Neural progenitor cell (in vitro differentiated cells): Measurements from ENCODE around the gene CRISPLD2. TPM values are rescaled to one million over a fixed set of nuclear protein-coding genes. Genes with fewer than 3 reads are reported as not detected.

Experiments used
- DNase-seq: peaks from one replicate; pipeline ENCODE4 v3.0.0-alpha.2; 2016; ENCODE audit warnings: low spot score
- H2AFZ ChIP-seq: fragments of 200-600 bp; sonication (generic); replicated peaks from 2 replicates; pipeline ENCODE4 v1.6.1; 2016; ENCODE audit warnings: antibody characterized with exemption
- H3F3A ChIP-seq: fragments of 200-600 bp; sonication (generic); 2 replicates; pipeline ENCODE4 v1.6.1; 2016; ENCODE audit warnings: antibody characterized with exemption, low read depth
- H3K27ac ChIP-seq: fragments of 200-600 bp; sonication (generic); 2 replicates; pipeline ENCODE4 v1.5.1; 2016; ENCODE audit warnings: mild to moderate bottlenecking
- H3K27me3 ChIP-seq: fragments of 200-600 bp; sonication (generic); 2 replicates; pipeline ENCODE4 v1.6.1; 2016; ENCODE audit warnings: mild to moderate bottlenecking, moderate library complexity
- H3K36me3 ChIP-seq: fragments of 200-600 bp; sonication (generic); 2 replicates; pipeline ENCODE4 v1.5.1; 2016
- H3K4me1 ChIP-seq: fragments of 200-600 bp; sonication (generic); 2 replicates; pipeline ENCODE4 v1.6.1; 2016; ENCODE audit warnings: mixed run types
- H3K4me2 ChIP-seq: fragments of 200-600 bp; sonication (generic); 2 replicates; pipeline ENCODE4 v1.6.1; 2016
- H3K4me3 ChIP-seq: fragments of 200-600 bp; sonication (generic); 2 replicates; pipeline ENCODE4 v1.5.1; 2016
- H3K79me2 ChIP-seq: fragments of 200-600 bp; sonication (generic); 2 replicates; pipeline ENCODE4 v1.6.1; 2016; ENCODE audit warnings: low read depth
- H3K9ac ChIP-seq: fragments of 200-600 bp; sonication (generic); 2 replicates; pipeline ENCODE4 v1.6.1; 2016
- H3K9me3 ChIP-seq: fragments of 200-600 bp; sonication (generic); 2 replicates; pipeline ENCODE4 v1.5.1; 2016; ENCODE audit warnings: low read depth
- H4K20me1 ChIP-seq: fragments of 200-600 bp; sonication (generic); 2 replicates; pipeline ENCODE4 v1.6.1; 2016; ENCODE audit warnings: low read depth
- H3K27ac Mint-ChIP-seq: 3 replicates; pipeline ENCODE4 v1.8.0; 2021; ENCODE audit warnings: mixed read lengths
- H3K27me3 Mint-ChIP-seq: 2 replicates; pipeline ENCODE4 v1.8.0; 2022; ENCODE audit warnings: low read depth, mild to moderate bottlenecking, inconsistent platforms, moderate library complexity, mixed read lengths; ENCODE audit not compliant: insufficient read depth
- H3K36me3 Mint-ChIP-seq: 3 replicates; pipeline ENCODE4 v1.8.0; 2021; ENCODE audit warnings: mixed read lengths
- H3K4me1 Mint-ChIP-seq: 3 replicates; pipeline ENCODE4 v1.8.0; 2021; ENCODE audit warnings: mixed read lengths
- H3K4me3 Mint-ChIP-seq: 3 replicates; pipeline ENCODE4 v1.8.0; 2021; ENCODE audit warnings: mild to moderate bottlenecking, moderate library complexity, mixed read lengths
- H3K9me3 Mint-ChIP-seq: 3 replicates; pipeline ENCODE4 v1.8.0; 2020; ENCODE audit warnings: mixed read lengths
- CTCF ChIP-seq: fragments of 200-600 bp; sonication (generic); IDR thresholded peaks from 2 replicates; pipeline ENCODE4 v1.5.1; 2017; ENCODE audit warnings: antibody characterized with exemption, mild to moderate bottlenecking
- EZH2 ChIP-seq: fragments of 200-600 bp; sonication (generic); IDR thresholded peaks from 2 replicates; pipeline ENCODE4 v1.6.1; 2017; ENCODE audit warnings: antibody characterized with exemption, mild to moderate bottlenecking, moderate library complexity
- EZH2phosphoT487 ChIP-seq: fragments of 200-600 bp; sonication (generic); IDR thresholded peaks from 2 replicates; pipeline ENCODE4 v1.6.1; 2017; ENCODE audit warnings: antibody characterized with exemption
- total RNA-seq: library from RNA; depleted of rRNA; stranded (reverse); fragments of >200 nt; gene quantifications from 2 replicates; pipeline ENCODE4 v1.2.3, GENCODE V29; 2015; ENCODE audit warnings: low replicate concordance

CRISPLD2 gene
- total RNA-seq, 1 donor from 2014 or later: 0.11 TPM

DNA sequence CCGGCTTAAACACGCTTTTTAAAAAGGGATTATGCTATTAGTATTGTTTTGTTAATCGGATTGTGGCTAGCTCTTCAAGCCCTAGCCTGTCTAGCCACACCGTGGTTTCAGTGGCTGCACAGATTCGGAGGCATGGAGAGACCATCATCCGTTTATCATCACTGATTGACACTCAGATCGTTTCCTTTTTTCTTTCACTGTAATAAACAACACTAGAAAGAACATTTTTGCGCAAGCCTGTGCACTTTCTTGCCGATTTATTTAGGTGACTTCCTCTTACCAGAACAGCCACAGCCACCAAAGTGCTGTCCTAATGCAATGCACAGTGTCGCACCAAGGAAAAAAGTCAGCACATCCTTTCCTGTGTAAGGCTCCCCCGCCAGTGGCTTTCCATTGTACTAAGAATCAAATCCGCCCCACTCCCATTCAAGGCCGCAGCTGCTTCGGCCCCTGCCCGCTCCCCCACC is 78.2 kb downstream of the CRISPLD2 start:
- no peak overlapping the region for H3K27ac ChIP-seq
- no peak for DNase-seq
- no peak overlapping the region for H2AFZ ChIP-seq
- H3K36me3 ChIP-seq: no peaks in the 10 kb centered on the region
- Mint-ChIP-seq H3K4me1 (peaks cover 8% of the 10 kb centered on the region), H3K36me3 (peaks cover 2% of the 10 kb centered on the region), H3K27ac (no peak overlapping the region), H3K9me3 (peaks cover 5% of the 10 kb centered on the region), H3K27me3 (peaks cover 7% of the 10 kb centered on the region), H3K4me3 (no peak overlapping the region)
- no peak for TF ChIP-seq EZH2
- TF ChIP-seq CTCF: no peak
- H3K79me2 ChIP-seq: no peaks in the 10 kb centered on the region
- no peaks in the 10 kb centered on the region for H3K4me1 ChIP-seq
- no peaks in the 10 kb centered on the region for H3F3A ChIP-seq
- H3K9ac ChIP-seq: no peak overlapping the region
- no peaks in the 10 kb centered on the region for H3K27me3 ChIP-seq
- no peak overlapping the region for H3K4me2 ChIP-seq
- no peak overlapping the region for H3K4me3 ChIP-seq
- H3K9me3 ChIP-seq: no peaks in the 10 kb centered on the region
- no peaks in the 10 kb centered on the region for H4K20me1 ChIP-seq

DNA sequence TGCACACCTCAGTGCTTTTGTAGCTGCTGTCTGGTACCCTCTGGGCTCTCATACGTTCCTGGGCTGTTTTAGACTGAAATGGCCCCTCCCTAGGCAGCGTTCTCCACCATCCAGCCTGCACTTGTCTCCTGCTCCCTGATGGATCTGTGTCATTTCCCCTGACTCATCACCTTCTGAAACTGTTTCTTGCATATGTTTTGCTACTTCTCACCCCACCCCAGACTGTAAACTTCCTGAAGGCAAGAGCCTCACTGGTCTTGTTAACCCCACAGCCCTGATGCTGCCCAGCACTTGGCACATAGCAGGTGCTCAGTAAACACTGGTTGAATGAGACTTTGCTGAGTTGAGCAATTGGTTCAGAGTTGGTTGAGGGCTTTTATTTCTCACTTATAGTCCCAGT is 78.7 kb downstream of the CRISPLD2 start:
- peaks cover 7% of the 10 kb centered on the region for H3K27me3 Mint-ChIP-seq
- no peak overlapping the region for H3K27ac Mint-ChIP-seq
- H3K9me3 ChIP-seq: no peaks in the 10 kb centered on the region

DNA sequence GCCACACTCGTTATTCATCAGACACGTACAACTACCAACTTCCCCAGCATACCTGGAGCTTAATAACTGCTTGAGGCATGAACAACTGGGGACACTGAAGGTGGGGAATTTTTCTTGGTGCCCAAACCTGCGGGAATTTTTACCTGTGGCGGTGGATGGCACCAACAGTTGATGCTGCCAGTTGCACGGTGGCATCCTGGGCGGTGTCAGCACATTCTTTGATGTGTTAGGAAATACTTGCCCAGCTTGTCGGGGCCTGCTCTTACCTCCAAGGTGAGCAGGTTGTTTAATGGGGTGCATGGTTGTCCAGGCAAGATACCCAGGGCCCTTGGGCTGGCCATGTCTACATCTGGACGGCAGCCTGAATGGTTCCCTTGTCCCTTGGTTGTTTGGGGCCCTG is 79.6 kb downstream of the CRISPLD2 start:
- Histone ChIP-seq H3K36me3 (no peaks in the 10 kb centered on the region), H3K9ac (no peak overlapping the region), H3K4me1 (no peaks in the 10 kb centered on the region), H3K79me2 (no peaks in the 10 kb centered on the region), H3F3A (no peaks in the 10 kb centered on the region), H4K20me1 (no peaks in the 10 kb centered on the region), H3K27me3 (no peaks in the 10 kb centered on the region), H3K4me3 (no peak overlapping the region), H3K4me2 (no peak overlapping the region), H3K9me3 (no peaks in the 10 kb centered on the region), H2AFZ (no peak overlapping the region), H3K27ac (no peak overlapping the region)
- Mint-ChIP-seq H3K27me3 (peaks cover 7% of the 10 kb centered on the region), H3K27ac (no peak overlapping the region), H3K36me3 (peaks cover under 1% of the 10 kb centered on the region), H3K4me3 (no peak overlapping the region), H3K9me3 (peaks cover 2% of the 10 kb centered on the region), H3K4me1 (peaks cover 8% of the 10 kb centered on the region)
- no peak for DNase-seq
- TF ChIP-seq EZH2phosphoT487 (no peak), EZH2 (no peak), CTCF (no peak)

More for the DNA sequence above, 78.7 kb downstream of the CRISPLD2 start:
- Histone ChIP-seq H3K9ac (no peak overlapping the region), H3F3A (no peaks in the 10 kb centered on the region), H3K36me3 (no peaks in the 10 kb centered on the region), H3K27me3 (no peaks in the 10 kb centered on the region), H3K79me2 (no peaks in the 10 kb centered on the region), H3K4me3 (no peak overlapping the region), H3K4me1 (no peaks in the 10 kb centered on the region), H3K27ac (no peak overlapping the region), H3K4me2 (no peak overlapping the region), H2AFZ (no peak overlapping the region), H4K20me1 (no peaks in the 10 kb centered on the region)
- TF ChIP-seq EZH2phosphoT487 (no peak), CTCF (no peak), EZH2 (no peak)
- Mint-ChIP-seq H3K4me1 (peaks cover 8% of the 10 kb centered on the region), H3K36me3 (peaks cover 2% of the 10 kb centered on the region), H3K4me3 (no peak overlapping the region), H3K9me3 (peaks cover 5% of the 10 kb centered on the region)
- DNase-seq: no peak
